ENCODE data around the gene IDS. TPM values are rescaled to one million over a fixed set of nuclear protein-coding genes. Genes with fewer than 3 reads are reported as not detected.

The IDS gene
- total RNA-seq, 1 experiment from 2014 or later = 13.3 TPM

GRCh38 chrX:149467461-149467860 is 37.6 kb downstream of the IDS start:
- Mint-ChIP-seq H3K4me1 (peaks cover 3% of the 10 kb centered on the region; the same call in 1 of the 2 replicates), H3K4me3 (no peak overlapping the region), H3K9me3 (peaks cover 14% of the 10 kb centered on the region), H3K27me3 (ENCODE audit: low read depth) (no peaks in the 10 kb centered on the region), H3K27ac (no peak overlapping the region), H3K36me3 (peaks cover 7% of the 10 kb centered on the region; the same call in 1 of the 2 replicates)
- TF ChIP-seq USF1 (CRISPR knock-in tag; IDR thresholded peaks at IDR 0.05) (no peak), KAT7 (CRISPR knock-in tag; IDR thresholded peaks at IDR 0.05; ENCODE audit: borderline replicate concordance) (no peak), SMAD3 (CRISPR knock-in tag; IDR thresholded peaks at IDR 0.05; ENCODE audit: borderline replicate concordance) (no peak), IRF1 (CRISPR knock-in tag; IDR thresholded peaks at IDR 0.05) (no peak), AFF4 (CRISPR knock-in tag; IDR thresholded peaks at IDR 0.05; ENCODE audit: borderline replicate concordance) (no peak), NR1H2 (CRISPR knock-in tag; IDR thresholded peaks at IDR 0.05) (no peak), CDX4 (CRISPR knock-in tag; IDR thresholded peaks at IDR 0.05; ENCODE audit: borderline replicate concordance) (no peak), E2F1 (CRISPR knock-in tag; IDR thresholded peaks at IDR 0.05) (no peak), MXD4 (CRISPR knock-in tag; IDR thresholded peaks at IDR 0.05; ENCODE audit: borderline replicate concordance) (no peak)
- no peak for ATAC-seq
- DNase-seq (ENCODE audit: low spot score) = no peak
- ChIA-PET POLR2A (interaction anchor here (1.2 kb wide), 1 partner anchor 650 kb away, joined by 3 read pairs; no protein-coding TSS in a partner anchor), CTCF (no interaction called here)

GRCh38 chrX:149462849-149463248 is 42.3 kb downstream of the IDS start:
- ChIA-PET POLR2A (no interaction called here), CTCF (no interaction called here)
- Mint-ChIP-seq H3K27me3 (ENCODE audit: low read depth) (no peaks in the 10 kb centered on the region), H3K9me3 (peaks cover 17% of the 10 kb centered on the region), H3K36me3 (peaks cover 7% of the 10 kb centered on the region; the same call in 1 of the 2 replicates), H3K4me1 (no peaks in the 10 kb centered on the region), H3K27ac (no peak overlapping the region), H3K4me3 (no peak overlapping the region)
- no peak for ATAC-seq
- no peak for DNase-seq (ENCODE audit: low spot score)
- TF ChIP-seq PRDM15 (CRISPR knock-in tag; IDR thresholded peaks at IDR 0.05) (no peak), FOXJ3 (CRISPR knock-in tag; IDR thresholded peaks at IDR 0.05; ENCODE audit: borderline replicate concordance) (no peak), NR3C1 (CRISPR knock-in tag; conservative IDR thresholded peaks at IDR 0.05; ENCODE audit: low read depth) (no peak), MYBL2 (CRISPR knock-in tag; IDR thresholded peaks at IDR 0.05) (no peak), NFE2L1 (CRISPR knock-in tag; IDR thresholded peaks at IDR 0.05) (no peak), ZNF396 (CRISPR knock-in tag; IDR thresholded peaks at IDR 0.05; ENCODE audit: borderline replicate concordance) (no peak), TEAD4 (CRISPR knock-in tag; IDR thresholded peaks at IDR 0.05) (no peak), ZBTB21 (CRISPR knock-in tag; IDR thresholded peaks at IDR 0.05; ENCODE audit: borderline replicate concordance) (no peak), TP53 (CRISPR knock-in tag; IDR thresholded peaks at IDR 0.05) (no peak), E2F4 (CRISPR knock-in tag; IDR thresholded peaks at IDR 0.05; ENCODE audit: borderline replicate concordance, low read depth) (no peak), AR (CRISPR knock-in tag; IDR thresholded peaks at IDR 0.05) (no peak)
